ENCODE measurements around the gene ZBTB43. TPM values are rescaled to one million over a fixed set of nuclear protein-coding genes. Genes with fewer than 3 reads are reported as not detected.

Gene ZBTB43
- polyA plus RNA-seq, 1 donor from 2014 or later: 13.7 TPM

GRCh38 chr9:126872516-126872915 lies 67.7 kb downstream of the ZBTB43 start:
- H3K27ac Mint-ChIP-seq: peak overlapping the region in 1 of 3 donors; percentile 7
- H3K4me1 Mint-ChIP-seq: peaks cover 25 to 35% (median 31%) of the 10 kb centered on the region in 3 donors
- H3K27me3 Mint-ChIP-seq: no peaks in the 10 kb centered on the region
- no peak overlapping the region for H3K4me3 Mint-ChIP-seq
- H3K9me3 Mint-ChIP-seq: no peaks in the 10 kb centered on the region
- peaks cover 4% of the 10 kb centered on the region for H3K36me3 Mint-ChIP-seq

GRCh38 chr9:126874546-126875314 lies 69.9 kb downstream of the ZBTB43 start:
- Mint-ChIP-seq H3K9me3 (no peaks in the 10 kb centered on the region), H3K27me3 (no peaks in the 10 kb centered on the region), H3K4me3 (no peak overlapping the region), H3K27ac (no peak overlapping the region), H3K4me1 (peaks cover 25 to 31% (median 29%) of the 10 kb centered on the region in 3 donors), H3K36me3 (peaks cover 6% of the 10 kb centered on the region)

- Mint-ChIP-seq H3K27ac (no peak overlapping the region), H3K4me3 (no peak overlapping the region), H3K9me3 (no peaks in the 10 kb centered on the region), H3K27me3 (no peaks in the 10 kb centered on the region), H3K4me1 (peaks cover 22 to 25% (median 24%) of the 10 kb centered on the region in 3 donors), H3K36me3 (peaks cover 6% of the 10 kb centered on the region)
Observed at GRCh38 chr9:126875756-126876510, 71.1 kb downstream of the ZBTB43 start.

- peak overlapping the region in 1 of 3 donors; percentile 55 for H3K27ac Mint-ChIP-seq
- H3K36me3 Mint-ChIP-seq: peaks cover 6% of the 10 kb centered on the region
- no peaks in the 10 kb centered on the region for H3K27me3 Mint-ChIP-seq
- H3K9me3 Mint-ChIP-seq: no peaks in the 10 kb centered on the region
- H3K4me3 Mint-ChIP-seq: no peak overlapping the region
- H3K4me1 Mint-ChIP-seq: peaks cover 22 to 25% (median 24%) of the 10 kb centered on the region in 3 donors
Observed at GRCh38 chr9:126876531-126876930, 71.7 kb downstream of the ZBTB43 start.

DNA sequence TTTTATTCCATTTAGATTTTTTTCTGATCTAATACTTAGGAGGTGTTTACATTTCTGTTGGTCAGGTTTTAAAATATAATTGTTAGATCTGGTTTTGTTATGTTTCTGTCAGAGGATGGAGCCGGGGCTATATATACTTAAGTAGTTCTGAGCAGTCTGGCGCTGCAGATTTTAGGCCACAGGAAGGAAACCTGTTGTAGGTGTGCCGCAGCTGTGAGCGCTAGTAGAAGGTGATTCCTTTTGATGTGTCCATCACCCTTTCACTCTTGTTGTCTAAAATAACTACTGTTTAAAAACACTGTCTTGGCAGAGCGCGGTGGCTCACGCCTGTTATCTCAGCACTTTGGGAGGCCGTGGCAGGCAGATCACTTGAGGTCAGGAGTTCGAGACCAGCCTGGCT lies 72.6 kb downstream of the ZBTB43 start:
- Mint-ChIP-seq H3K36me3 (peaks cover 6% of the 10 kb centered on the region), H3K4me1 (peaks cover 19 to 24% (median 22%) of the 10 kb centered on the region in 3 donors), H3K9me3 (no peaks in the 10 kb centered on the region), H3K27me3 (no peaks in the 10 kb centered on the region), H3K4me3 (peak overlapping the region in 1 of 4 donors; percentile 23), H3K27ac (no peak overlapping the region)

DNA sequence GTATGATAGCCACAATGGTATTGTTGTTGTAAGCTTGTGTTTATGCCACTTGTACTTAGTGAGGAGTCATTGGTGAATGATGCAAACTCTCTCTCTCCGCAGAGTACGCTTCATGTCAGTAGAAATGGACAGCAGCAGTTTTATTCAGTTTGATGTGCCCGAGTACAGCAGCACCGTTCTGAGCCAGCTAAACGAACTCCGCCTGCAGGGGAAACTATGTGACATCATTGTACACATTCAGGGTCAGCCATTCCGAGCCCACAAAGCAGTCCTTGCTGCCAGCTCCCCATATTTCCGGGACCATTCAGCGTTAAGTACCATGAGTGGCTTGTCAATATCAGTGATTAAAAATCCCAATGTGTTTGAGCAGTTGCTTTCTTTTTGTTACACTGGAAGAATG lies 74.4 kb downstream of the ZBTB43 start:
- peaks cover 6% of the 10 kb centered on the region for H3K36me3 Mint-ChIP-seq
- H3K27me3 Mint-ChIP-seq: no peaks in the 10 kb centered on the region
- H3K9me3 Mint-ChIP-seq: no peaks in the 10 kb centered on the region
- no peak overlapping the region for H3K4me3 Mint-ChIP-seq
- H3K27ac Mint-ChIP-seq: no peak overlapping the region
- H3K4me1 Mint-ChIP-seq: peaks cover 12 to 18% (median 16%) of the 10 kb centered on the region in 3 donors

DNA sequence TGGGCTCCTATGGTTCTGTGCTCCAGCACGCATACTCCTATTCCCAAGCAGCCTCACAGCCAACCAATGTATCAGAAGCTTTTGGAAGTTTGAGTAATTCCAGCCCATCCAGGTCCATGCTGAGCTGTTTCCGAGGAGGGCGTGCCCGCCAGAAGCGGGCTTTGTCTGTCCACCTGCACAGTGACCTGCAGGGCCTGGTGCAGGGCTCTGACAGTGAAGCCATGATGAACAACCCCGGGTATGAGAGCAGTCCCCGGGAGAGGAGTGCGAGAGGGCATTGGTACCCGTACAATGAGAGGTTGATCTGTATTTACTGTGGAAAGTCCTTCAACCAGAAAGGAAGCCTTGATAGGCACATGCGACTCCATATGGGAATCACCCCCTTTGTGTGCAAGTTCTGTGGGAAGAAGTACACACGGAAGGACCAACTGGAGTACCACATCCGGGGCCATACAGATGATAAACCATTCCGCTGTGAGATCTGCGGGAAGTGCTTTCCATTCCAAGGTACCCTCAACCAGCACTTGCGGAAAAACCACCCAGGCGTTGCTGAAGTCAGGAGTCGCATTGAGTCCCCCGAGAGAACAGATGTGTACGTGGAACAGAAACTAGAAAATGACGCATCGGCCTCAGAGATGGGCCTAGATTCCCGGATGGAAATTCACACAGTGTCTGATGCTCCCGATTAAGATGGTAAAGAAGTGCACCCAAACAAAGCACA lies 75.5 kb downstream of the ZBTB43 start:
- no peaks in the 10 kb centered on the region for H3K9me3 Mint-ChIP-seq
- H3K27me3 Mint-ChIP-seq: no peaks in the 10 kb centered on the region
- H3K27ac Mint-ChIP-seq: no peak overlapping the region
- H3K36me3 Mint-ChIP-seq: peaks cover 4% of the 10 kb centered on the region
- no peak overlapping the region for H3K4me3 Mint-ChIP-seq
- H3K4me1 Mint-ChIP-seq: peaks cover 8 to 12% (median 11%) of the 10 kb centered on the region in 3 donors

DNA sequence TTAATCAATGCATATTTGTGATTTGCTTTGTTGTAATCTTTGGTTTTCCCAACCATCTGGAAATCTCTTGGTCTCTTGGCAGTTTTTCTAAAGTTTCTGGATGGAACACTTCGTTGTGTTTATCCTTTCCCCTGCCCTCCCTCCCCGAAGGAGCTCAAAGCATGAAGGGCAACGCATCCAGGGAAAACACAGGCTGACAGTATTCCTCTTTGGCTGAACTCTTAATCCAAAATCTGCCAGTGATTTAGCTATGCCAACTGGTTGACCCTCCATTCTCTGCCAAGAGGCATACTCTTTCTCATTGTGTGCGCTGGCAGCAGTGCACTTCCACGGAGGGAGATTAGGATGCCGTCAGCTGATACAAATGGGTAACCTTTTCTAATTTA lies 76.1 kb downstream of the ZBTB43 start:
- Mint-ChIP-seq H3K4me3 (no peak overlapping the region), H3K27me3 (no peaks in the 10 kb centered on the region), H3K4me1 (peaks cover 5 to 9% (median 8%) of the 10 kb centered on the region in 3 donors), H3K27ac (no peak overlapping the region), H3K36me3 (peaks cover 4% of the 10 kb centered on the region), H3K9me3 (no peaks in the 10 kb centered on the region)

DNA sequence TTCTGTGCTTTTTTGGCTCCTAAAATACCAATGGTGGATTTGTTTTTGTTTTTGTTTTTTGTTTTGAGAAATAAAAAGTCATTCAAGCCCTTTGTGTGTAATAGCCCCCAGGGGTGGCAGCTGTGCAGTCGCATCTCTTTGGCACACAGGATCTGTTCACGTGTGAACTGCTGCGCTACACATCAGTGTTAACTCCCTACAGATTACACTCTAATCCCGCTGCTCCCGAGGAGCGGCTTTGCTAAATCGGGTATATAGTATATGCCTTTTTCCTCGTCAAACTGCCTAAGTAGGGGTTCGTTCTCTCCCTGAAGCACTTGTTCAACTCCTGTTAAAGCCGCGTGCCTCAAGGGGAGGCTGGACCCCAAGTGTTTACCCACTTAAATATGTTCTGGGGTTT lies 77.9 kb downstream of the ZBTB43 start:
- Mint-ChIP-seq H3K27ac (no peak overlapping the region), H3K9me3 (no peaks in the 10 kb centered on the region), H3K4me1 (peaks cover 0 to 1% (median 0%) of the 10 kb centered on the region in 3 donors), H3K36me3 (peaks cover 4% of the 10 kb centered on the region), H3K27me3 (no peaks in the 10 kb centered on the region), H3K4me3 (no peak overlapping the region)

- no peak overlapping the region for H3K27ac Mint-ChIP-seq
- no peaks in the 10 kb centered on the region for H3K9me3 Mint-ChIP-seq
- peaks cover 4% of the 10 kb centered on the region for H3K36me3 Mint-ChIP-seq
- no peaks in the 10 kb centered on the region for H3K27me3 Mint-ChIP-seq
- peaks cover 0 to 1% (median 0%) of the 10 kb centered on the region in 3 donors for H3K4me1 Mint-ChIP-seq
- no peak overlapping the region for H3K4me3 Mint-ChIP-seq
Observed at GRCh38 chr9:126883636-126884035, 78.8 kb downstream of the ZBTB43 start.

DNA sequence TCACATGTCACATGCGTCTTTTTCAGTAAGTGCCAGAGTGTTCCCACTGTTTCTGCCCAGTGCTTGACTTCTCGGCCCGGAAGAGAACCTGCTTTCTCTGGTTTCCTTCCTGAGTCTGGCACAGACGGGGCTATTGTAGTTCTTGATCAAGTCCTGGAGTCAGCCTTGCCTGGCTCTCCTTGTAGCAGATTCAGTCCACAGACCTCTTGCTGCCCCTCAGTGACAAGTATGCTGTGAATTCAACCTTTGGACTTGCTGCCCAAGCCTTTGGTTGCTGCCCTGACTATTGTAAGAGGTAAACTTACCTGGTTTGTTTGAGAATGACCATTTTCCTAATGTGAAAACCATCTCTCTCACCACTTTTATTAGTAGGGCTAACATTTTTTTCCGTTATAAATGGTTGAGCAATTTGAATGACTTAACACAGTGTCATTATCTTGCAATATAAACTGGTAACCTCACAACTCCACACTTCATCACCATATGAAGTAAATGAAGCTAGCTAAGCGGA lies 80.3 kb downstream of the ZBTB43 start:
- Mint-ChIP-seq H3K9me3 (no peaks in the 10 kb centered on the region), H3K27ac (no peak overlapping the region), H3K36me3 (no peaks in the 10 kb centered on the region), H3K4me3 (no peak overlapping the region), H3K4me1 (no peaks in the 10 kb centered on the region), H3K27me3 (no peaks in the 10 kb centered on the region)

- H3K4me3 Mint-ChIP-seq: no peak overlapping the region
- H3K36me3 Mint-ChIP-seq: no peaks in the 10 kb centered on the region
- H3K9me3 Mint-ChIP-seq: no peaks in the 10 kb centered on the region
- no peak overlapping the region for H3K27ac Mint-ChIP-seq
- no peaks in the 10 kb centered on the region for H3K27me3 Mint-ChIP-seq
- H3K4me1 Mint-ChIP-seq: no peaks in the 10 kb centered on the region
Observed at GRCh38 chr9:126886034-126886822, 81.4 kb downstream of the ZBTB43 start.

- H3K36me3 Mint-ChIP-seq: no peaks in the 10 kb centered on the region
- no peaks in the 10 kb centered on the region for H3K9me3 Mint-ChIP-seq
- H3K4me1 Mint-ChIP-seq: no peaks in the 10 kb centered on the region
- no peak overlapping the region for H3K4me3 Mint-ChIP-seq
- no peaks in the 10 kb centered on the region for H3K27me3 Mint-ChIP-seq
- H3K27ac Mint-ChIP-seq: no peak overlapping the region
Observed at GRCh38 chr9:126886897-126887296, 82.1 kb downstream of the ZBTB43 start.

Measured in IgD-negative memory B cell (primary cell).